H1 (cell line): ENCODE results near the gene TBCD. TPM values are rescaled to one million over a fixed set of nuclear protein-coding genes. Genes with fewer than 3 reads are reported as not detected.

Source experiments
- CTCF ChIA-PET: fragments of 300-600 bp; sonication (Branson Sonifier 250); formaldehyde crosslinking; loops from one replicate; lab custom pipeline; 2021; ENCODE audit not compliant: partially characterized antibody; lab: Charles Lee
- POLR2A ChIA-PET: fragments of 300-600 bp; sonication (Branson Sonifier 250); formaldehyde crosslinking; loops from one replicate; lab custom pipeline; 2021; ENCODE audit warnings: inconsistent platforms; ENCODE audit not compliant: partially characterized antibody; lab: Charles Lee
- DNase-seq, 2 experiments: peaks; one replicate each; pipeline versions ENCODE4 v3.0.0 to v3.0.0-alpha.2; 2010 to 2022; ENCODE audit warnings: low spot score in 2 of 2, low read depth in 1 of 2, mixed read lengths in 1 of 2
- FAIRE-seq: peaks from 2 replicates; lab custom pipeline; 2011; peaks lifted over from hg19 to GRCh38; lab: Jason Lieb, UNC
- H2AFZ ChIP-seq: 2 replicates; pipeline ENCODE4 v1.8.1; 2012; ENCODE audit warnings: low read length, inconsistent platforms
- H2AK5ac ChIP-seq: 2 replicates; pipeline ENCODE4 v1.6.1; 2013; ENCODE audit warnings: low read depth, low read length
- H2BK120ac ChIP-seq: replicated peaks from 2 replicates; pipeline ENCODE3; 2013; ENCODE audit warnings: low read depth, low read length, inconsistent platforms
- H2BK12ac ChIP-seq: 2 replicates; pipeline ENCODE4 v1.6.1; 2013; ENCODE audit warnings: low read depth, low read length
- H2BK15ac ChIP-seq: 2 replicates; pipeline ENCODE4 v1.6.1; 2013; ENCODE audit warnings: low read length
- H2BK20ac ChIP-seq: 2 replicates; pipeline ENCODE4 v1.6.1; 2013; ENCODE audit warnings: low read length
- H2BK5ac ChIP-seq: 2 replicates; pipeline ENCODE4 v1.6.1; 2013; ENCODE audit warnings: low read depth, low read length
- H3K14ac ChIP-seq: 2 replicates; pipeline ENCODE4 v1.6.1; 2013; ENCODE audit warnings: inconsistent platforms; ENCODE audit not compliant: insufficient read length
- H3K18ac ChIP-seq: 2 replicates; pipeline ENCODE4 v1.6.1; 2013; ENCODE audit warnings: low read length; ENCODE audit errors: extremely low read depth
- H3K23ac ChIP-seq: 2 replicates; pipeline ENCODE4 v1.6.1; 2013; ENCODE audit warnings: inconsistent platforms; ENCODE audit not compliant: insufficient read length
- H3K23me2 ChIP-seq: 2 replicates; pipeline ENCODE4 v1.6.1; 2013; ENCODE audit warnings: low read depth, low read length
- H3K27ac ChIP-seq: 2 replicates; pipeline ENCODE4 v1.6.1; 2011; ENCODE audit warnings: low read depth, low read length, inconsistent platforms
- H3K27me3 ChIP-seq, 4 experiments: replicated peaks in 1 of 4; 1 replicate in 1 of 4; 2 replicates in 3 of 4; pipeline versions ENCODE4 v1.6.1 to v1.8.1; 2011 to 2013; ENCODE audit warnings: low read length in 3 of 4, mild to moderate bottlenecking in 3 of 4, inconsistent platforms in 2 of 4, mixed read lengths in 2 of 4, moderate library complexity in 1 of 4; ENCODE audit not compliant: control insufficient read depth in 3 of 4, insufficient read depth in 3 of 4; ENCODE audit errors: extremely low read depth in 1 of 4
- H3K36me3 ChIP-seq, 4 experiments: 2 replicates each; pipeline versions ENCODE4 v1.6.1 to v1.8.1; 2011 to 2013; ENCODE audit warnings: mild to moderate bottlenecking in 4 of 4, low read length in 3 of 4, moderate library complexity in 2 of 4, control low read depth in 1 of 4, inconsistent platforms in 1 of 4; ENCODE audit not compliant: insufficient read depth in 4 of 4, control insufficient read depth in 2 of 4
- H3K4ac ChIP-seq: replicated peaks from 2 replicates; pipeline ENCODE3; 2013; ENCODE audit warnings: low read length, low read depth, mixed read lengths, inconsistent platforms; ENCODE audit not compliant: insufficient read length
- H3K4me1 ChIP-seq, 4 experiments: replicated peaks in 1 of 4; 1 replicate in 1 of 4; 2 replicates in 3 of 4; pipeline versions ENCODE4 v1.6.1 to v1.8.1; 2011 to 2013; ENCODE audit warnings: low read length in 3 of 4, inconsistent platforms in 2 of 4, mixed read lengths in 1 of 4; ENCODE audit not compliant: insufficient read depth in 4 of 4, control insufficient read depth in 3 of 4
- H3K4me2 ChIP-seq, 2 experiments: 2 replicates each; pipeline versions ENCODE4 v1.6.1 to v1.8.1; 2011 to 2013; ENCODE audit warnings: low read depth in 2 of 2, low read length in 2 of 2, control low read depth in 1 of 2, inconsistent platforms in 1 of 2, mild to moderate bottlenecking in 1 of 2; ENCODE audit not compliant: insufficient read depth in 1 of 2
- H3K4me3 ChIP-seq, 4 experiments: fragments of 200-600, 300-600 bp in 1 of 4; sonication (generic), shearing (Covaris generic), sonication (Bioruptor Twin) in 1 of 4; 2 replicates each; pipeline versions ENCODE4 v1.5.1 to v1.8.1; 2011 to 2016; ENCODE audit warnings: low read length in 4 of 4, low read depth in 3 of 4, control low read depth in 2 of 4, inconsistent platforms in 2 of 4, mild to moderate bottlenecking in 2 of 4, mixed read lengths in 1 of 4, moderate library complexity in 1 of 4; ENCODE audit not compliant: insufficient read depth in 2 of 4; ENCODE audit errors: extremely low read depth in 1 of 4
- H3K56ac ChIP-seq: replicated peaks from 2 replicates; pipeline ENCODE3; 2013; ENCODE audit warnings: low read depth, mild to moderate bottlenecking, mixed read lengths, low read length, inconsistent platforms; ENCODE audit not compliant: insufficient read length
- H3K79me1 ChIP-seq: 2 replicates; pipeline ENCODE4 v1.6.1; 2013; ENCODE audit warnings: low read depth, low read length, control low read depth
- H3K79me2 ChIP-seq, 2 experiments: 2 replicates each; pipeline versions ENCODE4 v1.6.1 to v1.8.1; 2012 to 2013; ENCODE audit warnings: low read length in 2 of 2, mild to moderate bottlenecking in 2 of 2, inconsistent platforms in 1 of 2; ENCODE audit not compliant: insufficient read depth in 2 of 2, control insufficient read depth in 1 of 2
- H3K9ac ChIP-seq, 4 experiments: replicated peaks in 1 of 4; 1 replicate in 1 of 4; 2 replicates in 3 of 4; pipeline versions ENCODE4 v1.6.1 to v1.8.1; 2011 to 2013; ENCODE audit warnings: low read depth in 3 of 4, low read length in 3 of 4, control low read depth in 2 of 4, mild to moderate bottlenecking in 2 of 4, moderate library complexity in 2 of 4, inconsistent platforms in 1 of 4; ENCODE audit errors: extremely low read depth in 1 of 4
- H3K9me3 ChIP-seq, 2 experiments: 2 replicates each; pipeline versions ENCODE4 v1.6.1 to v1.8.1; 2012 to 2013; ENCODE audit warnings: mild to moderate bottlenecking in 2 of 2, moderate library complexity in 2 of 2, control low read depth in 1 of 2, inconsistent platforms in 1 of 2, low read depth in 1 of 2, low read length in 1 of 2, mixed read lengths in 1 of 2; ENCODE audit not compliant: insufficient read depth in 2 of 2
- H4K20me1 ChIP-seq, 2 experiments: replicated peaks in 1 of 2; 2 replicates each; pipeline versions ENCODE3 to v1.8.1; 2011 to 2013; ENCODE audit warnings: inconsistent platforms in 2 of 2, low read length in 2 of 2, mild to moderate bottlenecking in 1 of 2; ENCODE audit not compliant: insufficient read depth in 2 of 2, control insufficient read depth in 1 of 2
- H4K5ac ChIP-seq: 2 replicates; pipeline ENCODE4 v1.6.1; 2013; ENCODE audit warnings: low read length, low read depth, mixed read lengths, inconsistent platforms; ENCODE audit not compliant: insufficient read length
- H4K8ac ChIP-seq: 2 replicates; pipeline ENCODE4 v1.8.0; 2013; ENCODE audit warnings: mild to moderate bottlenecking, moderate library complexity, low read length, inconsistent platforms; ENCODE audit not compliant: insufficient read depth; ENCODE audit errors: extremely low read depth
- H4K91ac ChIP-seq: replicated peaks from 2 replicates; pipeline ENCODE3; 2013; ENCODE audit warnings: low read length, mixed read lengths, inconsistent platforms; ENCODE audit not compliant: insufficient read length
- BRCA1 ChIP-seq: IDR thresholded peaks from 2 replicates; pipeline ENCODE4 v1.6.1; 2012; ENCODE audit warnings: low read depth, low read length, improper control_type of control experiment
- CEBPB ChIP-seq: IDR thresholded peaks from 2 replicates; pipeline ENCODE4 v1.6.1; 2012; ENCODE audit warnings: low read depth, low read length
- FOSL1 ChIP-seq: IDR thresholded peaks from 2 replicates; pipeline ENCODE4 v1.6.1; 2011; ENCODE audit warnings: mild to moderate bottlenecking, low read depth, low read length, moderate library complexity; ENCODE audit not compliant: insufficient read depth
- WGBS, 2 experiments: shearing (Covaris generic) in 1 of 2; methylation state at CpG; one replicate each; pipeline versions ENCODE4 v1.1.6 to v1.1.7; 2013 to 2015; ENCODE audit warnings: low lambda C conversion rate in 2 of 2, mixed read lengths in 2 of 2, inconsistent platforms in 1 of 2, low coverage in 1 of 2, missing lambda C conversion rate in 1 of 2; ENCODE audit not compliant: insufficient replicate concordance in 2 of 2, insufficient coverage in 1 of 2, insufficient read length in 1 of 2; ENCODE audit errors: extremely low coverage in 1 of 2, missing lambda C conversion rate in 1 of 2; 5-methylcytosine and 5-hydroxymethylcytosine counted together
- polyA plus RNA-seq, 7 experiments: library from polyadenylated mRNA; depleted of rRNA in 3 of 7; stranded (reverse) in 5 of 7; unstranded in 2 of 7; fragments of >200 nt in 5 of 7; fragments of 200-250 nt in 2 of 7; gene quantifications; 1 replicate in 5 of 7; 2 replicates in 1 of 7; 4 replicates in 1 of 7; pipeline versions ENCODE4 v1.2.1 to v1.2.3, GENCODE V29; 2011 to 2013; ENCODE audit warnings: missing spikeins in 2 of 7, mixed read lengths in 2 of 7
- total RNA-seq: library from RNA; stranded (reverse); fragmentation: NEBNext Ultra II Directional; extraction: Animal tissue kit (Norgen Biotek cat#: 25700); gene quantifications from 2 replicates; pipeline ENCODE4 v1.2.1, GENCODE V29; 2021

The TBCD gene
- total and polyA plus RNA-seq, 2 of the 8 experiments (the other 6 are each of a cell fraction or from before 2014, with no cell fraction given), result 118 to 162 TPM

DNA sequence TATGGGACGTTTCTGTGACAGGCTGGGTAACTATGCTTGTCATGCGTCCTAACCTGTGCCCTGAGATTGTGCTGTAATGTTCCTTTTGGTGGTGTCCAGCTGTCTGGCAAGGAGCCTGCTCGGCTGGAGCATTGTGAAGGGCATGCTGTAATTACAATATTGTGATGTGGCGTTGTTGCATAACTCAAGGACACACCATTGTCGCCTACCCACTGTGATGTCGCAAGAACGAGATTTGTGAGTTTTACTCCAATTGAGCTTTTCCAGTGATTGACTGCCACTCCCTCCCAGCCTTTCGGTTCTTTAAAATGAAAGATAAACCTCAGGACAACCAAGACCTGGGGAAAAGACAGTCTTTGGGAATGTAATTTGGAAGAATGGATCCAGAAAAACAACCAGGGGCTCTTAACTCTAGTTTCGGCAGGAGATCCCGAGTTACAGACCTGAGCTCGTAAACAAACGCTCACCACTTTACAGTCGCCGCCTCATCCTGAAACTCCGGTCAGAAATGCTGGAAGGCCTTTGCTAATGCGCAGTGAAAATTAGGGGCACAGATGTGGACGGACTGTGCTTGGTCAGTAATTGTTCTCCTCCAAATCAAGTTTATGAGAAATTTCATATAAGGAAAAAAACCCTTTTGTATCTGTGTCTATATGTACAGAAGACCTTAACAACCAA lies 86.7 kb downstream of the TBCD start:
- CTCF ChIA-PET, result interaction anchor here (0.6 to 5.3 kb wide), 11 partner anchors 9 to 87 kb away, joined by 3 to 20 read pairs (median 4); no protein-coding TSS in a partner anchor
- H2BK5ac ChIP-seq, result no peak overlapping the region
- no peak overlapping the region for H3K56ac ChIP-seq
- H3K4me2 ChIP-seq, result no peak overlapping the region
- no peak overlapping the region for H2AFZ ChIP-seq
- POLR2A ChIA-PET, result interaction anchor here (0.8 to 1.4 kb wide), 3 partner anchors 9 to 16 kb away, joined by 3 read pairs; no protein-coding TSS in a partner anchor
- FAIRE-seq (no peak), DNase-seq (no peak)
- no peak overlapping the region for H2BK12ac ChIP-seq
- no peak overlapping the region for H3K14ac ChIP-seq
- no peaks in the 10 kb centered on the region for H3K23me2 ChIP-seq
- no peak overlapping the region for H3K23ac ChIP-seq
- no peak overlapping the region for H3K4me3 ChIP-seq
- no peak overlapping the region for H3K4ac ChIP-seq
- no peak overlapping the region for H4K5ac ChIP-seq
- H4K20me1 ChIP-seq, result peaks cover 0 to 2% of the 10 kb centered on the region in 2 experiments
- peaks cover 0 to under 1% (median 0%) of the 10 kb centered on the region in 4 experiments; a peak in 2 of 8 replicates for H3K36me3 ChIP-seq
- H2BK15ac ChIP-seq, result no peak overlapping the region
- H2BK120ac ChIP-seq, result no peak overlapping the region
- TF ChIP-seq BRCA1, result no peak
- TF ChIP-seq FOSL1, result no peak
- TF ChIP-seq CEBPB, result peak; percentile 89
- peaks cover 4 to 18% (median 11%) of the 10 kb centered on the region in 4 experiments; a peak in 5 of 7 replicates for H3K4me1 ChIP-seq
- no peaks in the 10 kb centered on the region for H3K9me3 ChIP-seq
- no peak overlapping the region for H3K27ac ChIP-seq
- H3K79me2 ChIP-seq, result no peaks in the 10 kb centered on the region
- peaks cover 3% of the 10 kb centered on the region; the same call in 1 of the 2 replicates for H3K79me1 ChIP-seq
- H3K9ac ChIP-seq, result no peak overlapping the region
- WGBS, 2 experiments, result 90% methylated on average over 17 of the region's 17 CpGs; no CpG with 5 or more reads in 1 of the 2 experiments
- H3K27me3 ChIP-seq, result no peaks in the 10 kb centered on the region
- H4K8ac ChIP-seq, result no peak overlapping the region
- no peak overlapping the region for H3K18ac ChIP-seq
- no peak overlapping the region for H2AK5ac ChIP-seq
- no peak overlapping the region for H4K91ac ChIP-seq
- no peak overlapping the region for H2BK20ac ChIP-seq
